ENCODE results near the gene TERC. TPM values are rescaled to one million over a fixed set of nuclear protein-coding genes. Genes with fewer than 3 reads are reported as not detected.

Gene TERC
- total and polyA plus RNA-seq, 10 of the 15 experiments (the other 5 are each of a cell fraction or from before 2014, with no cell fraction given), result 0.43 to 125 (median 6.2) TPM; not detected in 4

DNA sequence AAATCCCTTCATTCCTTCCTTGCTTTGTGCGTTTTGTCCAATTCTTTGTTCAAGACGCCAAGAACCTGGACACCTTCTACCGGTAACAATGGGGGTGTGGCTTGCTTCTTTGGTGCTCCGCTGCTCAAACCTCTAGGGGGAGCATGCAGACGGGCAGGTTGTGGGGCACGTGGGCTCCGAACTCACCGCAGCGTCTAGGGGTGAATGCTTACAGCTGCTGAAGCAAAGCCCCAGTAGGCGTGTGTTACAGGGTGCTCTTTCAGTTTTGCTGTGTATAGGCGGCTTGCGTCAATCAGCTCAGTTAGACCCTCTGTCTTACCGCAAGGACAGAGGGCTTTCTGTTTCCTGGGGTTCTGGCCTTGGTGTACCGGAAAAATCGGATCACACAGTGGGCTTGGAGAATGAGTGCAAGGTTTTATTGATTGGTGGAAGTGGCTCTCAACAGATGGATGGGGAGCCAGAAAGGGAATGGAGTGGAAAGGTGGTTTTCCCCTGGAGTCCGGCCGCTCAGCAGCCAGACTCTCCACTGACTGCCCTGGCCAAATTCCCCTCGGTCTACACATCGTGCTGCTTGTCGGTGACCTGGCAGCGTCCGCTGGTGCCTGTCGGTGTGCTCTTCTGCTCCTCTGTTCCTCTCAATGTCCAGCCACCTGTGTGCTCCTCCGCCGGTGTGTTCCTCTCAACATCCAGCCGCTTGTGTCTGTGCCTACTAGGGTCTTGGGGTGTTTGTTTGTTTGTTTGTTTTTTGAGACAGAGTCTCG is 49.1 kb upstream of the TERC start (continued):
- TF ChIP-seq, protein P1, sequence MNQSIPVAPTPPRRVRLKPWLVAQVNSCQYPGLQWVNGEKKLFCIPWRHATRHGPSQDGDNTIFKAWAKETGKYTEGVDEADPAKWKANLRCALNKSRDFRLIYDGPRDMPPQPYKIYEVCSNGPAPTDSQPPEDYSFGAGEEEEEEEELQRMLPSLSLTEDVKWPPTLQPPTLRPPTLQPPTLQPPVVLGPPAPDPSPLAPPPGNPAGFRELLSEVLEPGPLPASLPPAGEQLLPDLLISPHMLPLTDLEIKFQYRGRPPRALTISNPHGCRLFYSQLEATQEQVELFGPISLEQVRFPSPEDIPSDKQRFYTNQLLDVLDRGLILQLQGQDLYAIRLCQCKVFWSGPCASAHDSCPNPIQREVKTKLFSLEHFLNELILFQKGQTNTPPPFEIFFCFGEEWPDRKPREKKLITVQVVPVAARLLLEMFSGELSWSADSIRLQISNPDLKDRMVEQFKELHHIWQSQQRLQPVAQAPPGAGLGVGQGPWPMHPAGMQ (IDR thresholded peaks at IDR 0.05; ENCODE audit: borderline replicate concordance), result no peak
- TF ChIP-seq MYB (IDR thresholded peaks at IDR 0.05; ENCODE audit: borderline replicate concordance, low read depth, low read length) (no peak), TBL1XR1 (IDR thresholded peaks at IDR 0.05; ENCODE audit: low read depth, low read length) (peak; percentile 47; the same call in 1 of the 2 replicates), SMAD5 (IDR thresholded peaks at IDR 0.05; ENCODE audit: low read depth) (no peak), HDAC2 (IDR thresholded peaks at IDR 0.05) (no peak), BHLHE40 (IDR thresholded peaks at IDR 0.05; ENCODE audit: borderline replicate concordance in 1 of 2, low read depth in 2 of 2, low read length in 1 of 2) (peak; percentile 90 to 96), MTA3 (IDR thresholded peaks at IDR 0.05; ENCODE audit: borderline replicate concordance, low read length) (no peak), HDAC6 (IDR thresholded peaks at IDR 0.05; ENCODE audit: unreplicated experiment) (no peak), BRCA1 (IDR thresholded peaks at IDR 0.05; ENCODE audit: low read depth, low read length) (no peak), FOXK2 (IDR thresholded peaks at IDR 0.05) (no peak), NFYB (IDR thresholded peaks at IDR 0.05; ENCODE audit: insufficient read depth, low read depth, low read length) (no peak), MEF2B (IDR thresholded peaks at IDR 0.05; ENCODE audit: partially characterized antibody, poor library complexity, severe bottlenecking) (peak; percentile 56), CHD1 (IDR thresholded peaks at IDR 0.05; ENCODE audit: low read depth, low read length) (no peak), SUZ12 (IDR thresholded peaks at IDR 0.05; ENCODE audit: unreplicated experiment) (no peak), ZNF207 (IDR thresholded peaks at IDR 0.05; ENCODE audit: borderline replicate concordance) (no peak; the same call in 1 of the 2 replicates), MYC (IDR thresholded peaks at IDR 0.05; ENCODE audit: insufficient read depth, insufficient read length, insufficient replicate concordance, low read length, severe bottlenecking) (peak; percentile 58), RFX5 (IDR thresholded peaks at IDR 0.05; ENCODE audit: low read depth, low read length) (no peak), BACH1 (IDR thresholded peaks at IDR 0.05; ENCODE audit: borderline replicate concordance) (peak; percentile 55; the same call in 1 of the 2 replicates)
- TF ChIP-seq, protein P2, sequence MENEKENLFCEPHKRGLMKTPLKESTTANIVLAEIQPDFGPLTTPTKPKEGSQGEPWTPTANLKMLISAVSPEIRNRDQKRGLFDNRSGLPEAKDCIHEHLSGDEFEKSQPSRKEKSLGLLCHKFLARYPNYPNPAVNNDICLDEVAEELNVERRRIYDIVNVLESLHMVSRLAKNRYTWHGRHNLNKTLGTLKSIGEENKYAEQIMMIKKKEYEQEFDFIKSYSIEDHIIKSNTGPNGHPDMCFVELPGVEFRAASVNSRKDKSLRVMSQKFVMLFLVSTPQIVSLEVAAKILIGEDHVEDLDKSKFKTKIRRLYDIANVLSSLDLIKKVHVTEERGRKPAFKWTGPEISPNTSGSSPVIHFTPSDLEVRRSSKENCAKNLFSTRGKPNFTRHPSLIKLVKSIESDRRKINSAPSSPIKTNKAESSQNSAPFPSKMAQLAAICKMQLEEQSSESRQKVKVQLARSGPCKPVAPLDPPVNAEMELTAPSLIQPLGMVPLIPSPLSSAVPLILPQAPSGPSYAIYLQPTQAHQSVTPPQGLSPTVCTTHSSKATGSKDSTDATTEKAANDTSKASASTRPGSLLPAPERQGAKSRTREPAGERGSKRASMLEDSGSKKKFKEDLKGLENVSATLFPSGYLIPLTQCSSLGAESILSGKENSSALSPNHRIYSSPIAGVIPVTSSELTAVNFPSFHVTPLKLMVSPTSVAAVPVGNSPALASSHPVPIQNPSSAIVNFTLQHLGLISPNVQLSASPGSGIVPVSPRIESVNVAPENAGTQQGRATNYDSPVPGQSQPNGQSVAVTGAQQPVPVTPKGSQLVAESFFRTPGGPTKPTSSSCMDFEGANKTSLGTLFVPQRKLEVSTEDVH (IDR thresholded peaks at IDR 0.05; ENCODE audit: low read depth, partially characterized antibody), result no peak
- TF ChIP-seq, protein P3, sequence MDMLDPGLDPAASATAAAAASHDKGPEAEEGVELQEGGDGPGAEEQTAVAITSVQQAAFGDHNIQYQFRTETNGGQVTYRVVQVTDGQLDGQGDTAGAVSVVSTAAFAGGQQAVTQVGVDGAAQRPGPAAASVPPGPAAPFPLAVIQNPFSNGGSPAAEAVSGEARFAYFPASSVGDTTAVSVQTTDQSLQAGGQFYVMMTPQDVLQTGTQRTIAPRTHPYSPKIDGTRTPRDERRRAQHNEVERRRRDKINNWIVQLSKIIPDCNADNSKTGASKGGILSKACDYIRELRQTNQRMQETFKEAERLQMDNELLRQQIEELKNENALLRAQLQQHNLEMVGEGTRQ (IDR thresholded peaks at IDR 0.05; ENCODE audit: borderline replicate concordance, low read depth, low read length), result peak; percentile 79
- TF ChIP-seq, protein P4, sequence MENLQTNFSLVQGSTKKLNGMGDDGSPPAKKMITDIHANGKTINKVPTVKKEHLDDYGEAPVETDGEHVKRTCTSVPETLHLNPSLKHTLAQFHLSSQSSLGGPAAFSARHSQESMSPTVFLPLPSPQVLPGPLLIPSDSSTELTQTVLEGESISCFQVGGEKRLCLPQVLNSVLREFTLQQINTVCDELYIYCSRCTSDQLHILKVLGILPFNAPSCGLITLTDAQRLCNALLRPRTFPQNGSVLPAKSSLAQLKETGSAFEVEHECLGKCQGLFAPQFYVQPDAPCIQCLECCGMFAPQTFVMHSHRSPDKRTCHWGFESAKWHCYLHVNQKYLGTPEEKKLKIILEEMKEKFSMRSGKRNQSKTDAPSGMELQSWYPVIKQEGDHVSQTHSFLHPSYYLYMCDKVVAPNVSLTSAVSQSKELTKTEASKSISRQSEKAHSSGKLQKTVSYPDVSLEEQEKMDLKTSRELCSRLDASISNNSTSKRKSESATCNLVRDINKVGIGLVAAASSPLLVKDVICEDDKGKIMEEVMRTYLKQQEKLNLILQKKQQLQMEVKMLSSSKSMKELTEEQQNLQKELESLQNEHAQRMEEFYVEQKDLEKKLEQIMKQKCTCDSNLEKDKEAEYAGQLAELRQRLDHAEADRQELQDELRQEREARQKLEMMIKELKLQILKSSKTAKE (IDR thresholded peaks at IDR 0.05; ENCODE audit: low read depth, poor library complexity, severe bottlenecking), result peak; percentile 80
- TF ChIP-seq, protein P5, sequence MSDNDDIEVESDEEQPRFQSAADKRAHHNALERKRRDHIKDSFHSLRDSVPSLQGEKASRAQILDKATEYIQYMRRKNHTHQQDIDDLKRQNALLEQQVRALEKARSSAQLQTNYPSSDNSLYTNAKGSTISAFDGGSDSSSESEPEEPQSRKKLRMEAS (IDR thresholded peaks at IDR 0.05; ENCODE audit: low read depth, low read length), result peak; percentile 82

Data from GM12878 (cell line).